ENCODE measurements around the gene FKBP5.
A peak's percentile ranks its signal among the peaks of the same experiment; 100 is the strongest.
"Not testable (repeated sequence)": the region's sequence is repeated elsewhere in the genome, so short reads cannot be mapped to it uniquely, and the experiment has no call there.

The FKBP5 gene

DNA sequence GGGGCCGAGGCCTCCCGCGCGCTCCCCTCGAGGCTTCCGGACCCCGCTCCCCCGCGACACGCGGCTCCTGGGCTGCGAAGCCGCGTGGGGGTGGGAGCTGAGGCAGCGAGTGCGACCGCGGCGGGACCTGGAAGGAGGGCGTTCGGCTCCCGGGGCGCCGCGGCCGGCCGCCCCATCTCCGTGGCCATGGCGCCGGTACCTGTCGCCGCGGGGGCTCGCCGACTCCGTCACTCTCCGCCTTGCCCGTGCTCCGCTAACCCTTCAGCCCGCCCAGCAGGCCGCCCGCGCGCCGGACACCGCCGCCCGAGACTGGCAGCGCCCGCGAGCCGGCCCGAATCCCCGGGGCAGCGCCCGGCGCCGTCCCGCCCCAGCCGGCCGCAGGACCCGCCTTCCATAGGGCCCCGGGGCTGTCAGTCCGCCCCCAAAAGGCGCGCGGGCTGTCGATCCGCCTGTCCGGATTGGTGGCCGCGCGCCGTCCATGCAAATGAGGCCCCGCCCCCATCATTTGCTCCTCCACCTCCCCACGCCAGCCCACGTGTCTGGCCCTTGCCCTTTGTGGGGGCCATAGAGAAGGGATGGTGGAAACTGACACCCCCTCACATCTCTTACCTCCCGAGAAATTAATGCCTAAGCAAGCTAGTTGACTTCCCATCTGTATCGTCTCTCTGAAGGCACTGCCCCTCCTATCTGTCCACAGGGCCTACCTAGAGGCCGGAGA, at the start of gene FKBP5:
TSS of gene FKBP5 (minus strand) at position 311 of the 718 bp plus-strand sequence. CDS start 46,091 bp downstream, outside the sequence.
- DNase-seq = peak; percentile 17

DNA sequence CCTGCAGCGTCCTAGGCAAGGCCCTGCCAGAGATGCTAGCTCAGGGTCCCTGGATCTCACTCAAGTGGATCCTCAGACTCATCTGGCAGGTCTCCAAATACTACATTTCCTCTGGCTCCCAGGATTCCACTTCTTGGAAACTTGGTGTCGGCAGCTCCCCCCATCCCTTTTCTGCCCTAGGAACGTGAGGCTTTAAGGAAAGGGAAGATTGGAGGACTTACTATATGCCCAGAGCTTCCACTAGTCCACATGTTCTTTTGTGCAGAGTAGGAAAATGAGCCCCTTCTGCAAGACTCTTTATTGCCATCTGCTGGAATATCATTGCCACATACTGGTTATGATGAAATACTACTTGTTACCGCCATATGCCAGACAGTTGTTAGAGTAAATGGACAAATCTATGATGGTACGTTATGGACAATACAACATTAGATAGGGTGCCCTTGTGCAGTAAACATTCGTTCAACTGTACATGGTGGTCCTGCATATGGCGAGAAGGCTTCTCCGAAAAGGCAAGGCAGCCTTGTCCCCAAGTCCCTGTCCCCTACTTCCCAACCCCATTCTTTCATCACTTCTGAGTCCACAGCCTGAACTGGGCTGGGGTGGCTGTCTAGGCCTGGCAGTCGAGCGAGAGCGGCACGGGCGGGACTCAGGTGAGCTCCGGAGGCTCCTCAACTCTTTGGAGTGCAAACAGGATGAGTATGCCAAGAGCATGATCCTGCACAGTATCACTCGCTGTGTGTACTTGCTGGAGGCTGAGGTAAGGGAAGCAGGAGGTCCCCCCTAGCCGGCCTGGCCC, 48.9 kb upstream of the FKBP5 start:
- DNase-seq = peak; percentile 83

DNA sequence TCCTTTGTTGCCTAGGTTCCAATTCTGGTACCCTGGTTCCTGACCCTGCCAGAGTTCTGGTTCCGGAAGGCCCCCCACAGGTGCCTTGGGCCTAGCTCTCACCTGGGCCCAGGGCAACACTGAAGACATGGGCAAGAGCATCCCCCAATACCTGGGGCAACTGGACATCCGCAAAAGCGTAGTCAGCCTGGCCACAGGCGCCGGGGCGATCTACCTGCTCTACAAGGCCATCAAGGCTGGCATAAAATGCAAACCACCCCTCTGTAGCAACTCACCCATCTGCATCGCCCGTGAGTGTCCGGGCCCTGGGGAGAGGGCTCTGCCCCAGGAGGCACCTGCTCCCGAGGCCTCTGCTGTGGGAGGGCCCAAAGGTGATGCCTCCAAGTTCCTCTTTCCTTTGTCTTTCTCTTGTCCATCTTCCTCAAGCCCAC, 48.3 kb upstream of the FKBP5 start, which contains the start of gene ARMC12:
TSS of gene ARMC12 (plus strand) at position 51 of the 431 bp plus-strand sequence. CDS start at position 128, 77 bp downstream.
- no peak for DNase-seq

DNA sequence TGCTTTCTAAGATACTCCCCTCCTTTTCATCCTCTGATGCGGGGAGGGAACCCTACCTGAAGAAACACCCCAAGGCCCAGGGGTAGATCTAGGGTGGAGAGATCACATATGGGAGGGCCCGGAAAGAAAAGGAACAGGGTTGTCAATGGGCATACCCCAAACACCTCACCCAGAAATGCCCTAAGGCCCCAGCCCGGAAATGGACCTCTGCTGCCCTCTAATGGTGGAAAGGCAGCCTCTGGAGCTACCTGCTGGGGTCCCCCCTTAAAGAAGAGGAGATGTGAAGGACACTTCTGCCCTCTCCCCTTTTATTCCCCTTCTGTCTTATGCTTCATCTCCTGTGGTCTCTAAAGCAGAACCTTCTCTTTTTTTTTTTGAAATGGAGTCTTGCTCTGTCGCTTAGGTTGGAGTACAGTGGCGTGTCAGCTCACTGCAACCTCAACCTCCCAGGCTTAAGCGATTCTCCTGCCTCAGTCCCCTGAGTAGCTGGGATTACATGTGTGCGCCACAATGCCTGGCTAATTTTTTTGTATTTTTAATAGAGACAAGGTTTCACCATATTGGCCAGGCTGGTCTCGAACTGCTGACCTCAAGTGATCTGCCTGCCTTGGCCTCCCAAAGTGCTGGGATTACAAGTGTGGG, 47.7 kb upstream of the FKBP5 start:
- peak; percentile 60 for DNase-seq

DNA sequence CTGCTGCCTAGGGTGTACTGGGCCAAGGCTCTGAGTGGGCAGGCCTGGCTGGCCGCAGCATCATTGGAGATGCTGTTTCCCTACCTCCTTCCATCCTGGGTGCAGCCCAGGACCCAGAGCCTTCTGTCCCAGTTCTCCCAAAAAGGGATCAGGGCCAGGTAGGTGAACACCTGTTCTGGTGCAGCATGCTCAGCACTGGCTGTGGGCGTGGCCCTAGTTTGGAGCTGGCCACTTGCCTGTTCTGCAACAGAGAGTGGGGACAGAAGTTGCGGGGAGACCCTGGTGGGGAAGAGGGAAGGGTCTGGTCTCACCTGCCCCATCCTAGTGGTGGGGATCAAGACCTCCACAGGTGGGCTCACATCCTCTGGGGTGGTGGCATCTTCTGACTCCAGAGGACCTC, 46.7 kb upstream of the FKBP5 start:
- DNase-seq = no peak

DNA sequence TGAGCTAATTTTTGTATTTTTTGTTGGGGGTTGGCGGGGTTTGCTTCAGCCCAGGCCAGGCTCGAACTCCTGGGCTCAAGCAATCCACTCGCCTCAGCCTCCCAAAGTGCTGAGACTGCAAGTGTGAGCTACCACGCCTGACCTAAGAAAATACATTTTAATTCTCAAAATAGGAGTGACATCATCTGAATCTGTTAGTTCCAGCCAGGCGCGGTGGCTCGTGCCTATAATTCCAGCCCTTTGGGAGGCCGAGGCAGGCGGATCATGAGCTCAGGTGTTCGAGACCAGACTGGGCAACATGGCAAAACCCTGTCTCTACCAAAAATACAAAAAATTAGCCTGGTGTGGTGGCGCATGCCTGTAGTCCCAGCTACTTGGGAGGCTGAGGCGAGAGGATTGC, 45.6 kb upstream of the FKBP5 start:
- not testable (repeated sequence) for DNase-seq

DNA sequence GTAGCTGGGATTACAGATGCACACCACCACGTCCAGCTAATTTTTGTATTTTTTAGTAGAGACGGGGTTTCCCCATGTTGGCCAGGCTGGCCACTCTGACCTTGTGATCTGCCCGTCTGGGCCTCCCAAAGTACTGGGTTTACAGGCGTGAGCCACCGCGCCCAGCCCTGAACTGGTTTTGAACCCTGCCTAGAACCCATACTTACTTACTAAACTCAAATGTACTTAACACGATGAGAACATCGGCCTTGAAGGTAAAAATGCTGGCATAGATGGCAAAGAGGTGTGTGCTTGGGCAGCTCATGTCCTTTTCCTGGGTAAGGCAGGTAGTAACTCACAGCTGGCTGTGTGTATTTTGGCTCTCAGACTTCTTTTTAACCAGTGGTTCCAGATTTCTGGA, 44.9 kb upstream of the FKBP5 start:
- DNase-seq = no peak

DNA sequence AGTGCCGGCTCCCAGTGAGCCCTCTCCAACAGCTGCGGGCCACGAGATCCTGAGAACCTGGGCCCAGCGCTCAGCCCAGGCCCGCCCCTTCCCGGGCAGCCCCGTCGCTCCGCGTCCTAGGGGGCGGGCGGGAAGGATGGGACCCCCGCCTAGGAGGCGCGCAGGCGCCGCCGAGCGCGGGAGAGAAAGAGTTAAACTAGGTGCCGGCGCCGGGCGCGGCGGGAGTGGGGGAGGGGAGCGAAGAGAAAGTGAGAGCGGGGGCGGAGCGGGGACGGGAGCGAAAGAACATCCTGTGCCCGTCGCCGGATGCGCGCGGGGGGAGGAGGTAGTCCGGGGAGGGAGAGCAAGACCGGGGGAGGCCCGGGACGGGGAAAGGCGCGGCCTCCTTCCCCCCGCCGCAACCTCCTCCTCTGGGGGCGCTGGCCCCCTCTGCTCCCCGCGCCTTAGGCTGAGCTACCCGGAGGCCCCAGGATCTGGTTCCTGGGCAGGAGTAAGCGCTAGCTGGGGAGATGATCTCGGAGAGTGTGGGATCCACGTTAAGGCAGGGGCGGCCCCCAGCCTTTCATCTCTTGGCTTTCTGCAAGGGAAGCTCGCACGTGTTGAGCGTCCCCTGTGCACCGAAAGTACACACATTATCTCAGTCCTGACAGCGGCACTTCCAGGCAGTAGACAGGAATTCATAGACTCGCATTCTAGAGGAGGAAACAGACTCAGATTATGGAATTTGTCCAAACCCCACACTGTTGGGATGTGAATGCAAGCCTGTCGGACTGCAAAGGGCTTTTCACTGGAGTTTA, 43.2 kb upstream of the FKBP5 start:
- DNase-seq = peak; percentile 67

DNA sequence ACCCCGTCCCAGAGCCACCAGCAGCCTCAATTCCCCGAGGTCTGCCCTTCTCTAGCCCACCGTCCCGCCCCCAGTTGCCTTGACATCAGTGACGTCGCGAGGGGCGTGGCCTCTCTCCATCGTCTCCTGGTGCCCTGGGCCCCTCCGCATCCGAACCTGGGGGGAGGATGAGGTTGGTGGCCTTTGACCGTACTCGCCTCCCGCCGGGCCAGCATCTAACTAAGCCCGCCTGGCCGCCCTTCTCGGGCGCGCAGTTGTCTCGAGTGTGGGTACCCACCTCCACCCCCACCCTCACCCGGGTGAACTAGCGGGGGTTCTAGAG, 42.7 kb upstream of the FKBP5 start:
- DNase-seq = peak; percentile 74

DNA sequence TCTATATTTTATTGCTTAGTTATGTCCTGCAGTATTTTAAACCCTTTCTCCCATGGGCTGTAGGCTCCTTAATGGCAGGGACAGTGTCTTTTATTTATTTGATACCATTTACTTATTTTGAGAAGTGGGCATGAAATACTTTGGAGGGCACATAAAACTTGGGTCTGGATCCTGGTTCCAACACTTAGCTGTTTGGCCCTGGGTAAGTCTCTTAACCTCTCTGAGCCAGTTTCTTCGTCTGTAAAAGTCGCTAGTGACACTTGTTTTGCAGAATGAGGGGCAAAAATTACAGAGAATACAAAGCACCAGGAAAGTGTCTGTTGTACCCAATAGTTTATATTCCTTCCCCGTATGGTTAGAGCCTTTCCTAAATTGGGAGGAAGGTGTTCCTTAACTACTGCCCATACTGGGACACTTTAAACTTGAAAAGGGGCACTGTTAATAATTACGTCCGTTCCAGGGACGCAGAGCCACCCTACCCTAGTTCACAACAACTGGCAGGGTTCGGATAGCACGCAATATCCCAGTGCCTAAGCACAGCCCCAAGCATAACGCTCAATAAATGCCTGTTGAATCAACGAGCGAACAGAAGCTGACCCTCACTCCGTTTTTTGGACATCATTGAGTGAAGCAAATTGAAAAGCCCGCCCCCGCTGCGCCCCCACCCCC, 42.2 kb upstream of the FKBP5 start:
- DNase-seq = no peak

DNA sequence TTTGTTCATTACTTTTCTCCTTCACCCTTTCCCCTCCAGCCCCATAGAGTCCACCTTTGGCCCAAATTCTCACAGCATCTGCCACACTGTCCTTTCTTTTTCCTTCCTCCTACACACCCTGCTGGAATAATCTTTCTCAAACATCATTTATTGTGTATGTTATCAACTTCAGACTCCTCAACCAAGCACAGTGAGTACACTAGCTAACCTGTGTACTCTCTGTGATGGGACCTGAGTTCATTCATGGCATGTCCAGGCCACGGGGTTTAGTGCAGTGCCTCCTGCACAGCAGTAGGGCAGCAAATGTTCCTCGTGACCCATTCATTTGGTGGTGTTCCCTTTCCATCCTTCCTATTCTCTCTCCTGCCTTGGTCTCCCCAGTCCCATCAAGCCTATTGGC, 41.0 kb upstream of the FKBP5 start:
- no peak for DNase-seq

DNA sequence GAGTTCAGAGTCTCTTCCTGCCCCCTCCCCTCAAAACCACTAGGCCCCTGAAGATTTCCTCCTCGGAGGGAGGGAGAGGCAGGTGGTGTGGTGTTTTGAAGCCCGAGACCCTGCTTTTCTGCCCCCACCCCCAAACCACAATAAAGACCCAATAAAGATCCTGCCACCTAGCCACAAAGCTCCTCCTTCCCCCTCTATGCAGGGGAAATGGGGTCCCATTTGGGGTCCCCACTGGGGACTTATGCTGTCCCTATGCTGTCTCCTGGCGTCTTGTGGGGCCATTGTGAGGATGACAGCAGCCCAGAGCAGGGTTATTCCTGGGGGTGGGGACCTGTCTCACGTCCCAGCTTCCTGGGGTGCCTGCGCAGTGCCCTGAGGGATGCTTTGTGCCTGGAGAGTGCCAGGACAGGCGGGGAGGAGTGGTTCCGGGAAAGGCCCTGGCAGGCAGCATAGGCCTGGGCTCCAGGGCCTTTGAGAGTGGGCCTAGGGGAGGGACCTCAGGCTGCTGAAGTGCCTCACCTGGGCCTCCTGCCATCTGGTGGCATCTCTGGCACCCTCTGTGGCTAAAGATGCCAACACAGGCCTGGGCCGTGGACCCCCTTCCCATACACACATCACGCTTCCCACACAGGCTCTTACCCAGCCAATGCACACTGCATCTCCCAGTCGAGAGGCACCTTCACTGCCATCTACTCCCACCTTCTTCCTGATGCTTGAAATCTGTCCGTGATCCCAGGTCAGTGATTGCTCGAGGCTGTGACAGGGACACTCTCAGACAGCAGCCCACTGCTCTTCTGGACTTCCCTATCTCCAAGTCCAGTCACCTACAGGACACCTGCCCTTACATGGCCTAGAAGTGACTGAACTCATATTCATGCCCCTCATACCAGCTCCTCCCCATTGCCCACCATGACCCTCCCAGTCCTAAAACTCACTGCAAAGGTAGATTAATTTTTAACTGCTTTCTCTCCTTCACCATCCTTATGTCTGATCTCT, 40.3 kb upstream of the FKBP5 start:
- no peak for DNase-seq

DNA sequence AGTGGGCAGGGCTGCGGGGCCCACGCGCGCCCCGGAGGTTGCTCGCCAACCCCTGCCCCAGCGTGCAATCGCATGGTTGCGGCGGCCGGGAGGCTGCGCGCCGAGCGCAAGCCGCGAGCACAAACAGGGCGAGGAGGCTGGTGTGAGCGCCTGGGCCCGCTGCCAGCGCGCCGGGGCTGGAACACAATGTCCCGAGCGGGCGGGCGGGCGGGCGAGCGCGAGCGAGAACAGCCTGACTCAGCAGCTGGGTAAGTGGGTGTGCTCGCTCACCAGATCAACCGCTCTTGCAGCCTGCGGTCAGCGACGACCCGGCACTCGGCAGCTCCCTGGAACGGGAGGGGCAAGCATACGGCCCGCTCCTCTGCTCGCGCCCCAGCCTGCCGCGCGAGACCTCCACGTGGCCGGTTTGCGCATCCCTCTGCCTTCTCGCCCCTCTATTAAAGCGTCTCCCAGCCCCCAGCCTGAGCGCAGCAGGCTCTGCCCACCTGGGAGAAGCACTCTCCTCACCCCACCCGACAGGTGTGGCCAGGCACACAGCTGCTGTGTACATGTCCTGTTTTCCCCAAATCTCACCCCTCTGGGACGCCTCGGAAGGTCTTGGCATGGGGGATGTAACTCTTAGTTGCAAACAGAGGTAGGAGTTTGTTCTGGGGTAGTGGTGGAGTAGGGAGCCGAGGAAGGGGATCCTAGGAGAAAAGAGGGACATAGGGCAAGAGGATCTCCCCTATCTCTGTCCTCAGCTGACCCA, 39.4 kb upstream of the FKBP5 start:
- peak; percentile 43 for DNase-seq

DNA sequence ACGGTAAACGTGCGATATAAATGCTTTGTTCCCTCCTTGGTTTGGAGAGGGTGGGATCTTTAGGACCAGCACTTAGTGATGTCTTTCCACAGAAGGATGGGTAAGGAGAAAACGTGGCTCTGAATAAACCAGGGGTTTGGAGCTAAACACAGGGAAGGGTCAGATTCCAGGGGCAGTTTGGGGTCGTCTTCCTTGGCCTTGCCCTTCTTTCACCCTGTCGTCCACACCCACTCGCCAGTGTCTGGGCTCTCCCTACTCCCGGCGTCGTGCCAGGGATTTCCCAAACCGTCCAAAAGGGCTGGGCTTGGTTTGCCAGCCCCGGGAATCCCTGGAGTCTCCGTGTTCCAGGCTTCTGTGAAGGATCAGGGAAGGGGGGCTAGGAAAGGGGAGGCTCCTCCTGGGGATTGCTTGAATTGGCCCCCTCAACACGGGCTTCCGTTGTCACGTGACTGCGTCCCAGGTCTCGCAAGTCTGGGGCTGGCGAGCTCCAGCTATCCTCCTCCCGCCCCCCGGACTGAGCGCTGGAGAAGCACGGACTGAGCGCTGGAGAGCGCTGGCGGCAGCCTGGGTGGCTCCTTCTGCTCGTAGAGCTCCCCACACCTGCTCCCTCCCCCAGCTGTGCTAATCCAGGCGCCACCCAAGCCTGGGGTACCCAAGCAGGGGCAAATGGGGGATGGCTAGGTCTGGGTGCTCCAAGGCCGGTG, 38.7 kb upstream of the FKBP5 start:
- DNase-seq = peak; percentile 74

DNA sequence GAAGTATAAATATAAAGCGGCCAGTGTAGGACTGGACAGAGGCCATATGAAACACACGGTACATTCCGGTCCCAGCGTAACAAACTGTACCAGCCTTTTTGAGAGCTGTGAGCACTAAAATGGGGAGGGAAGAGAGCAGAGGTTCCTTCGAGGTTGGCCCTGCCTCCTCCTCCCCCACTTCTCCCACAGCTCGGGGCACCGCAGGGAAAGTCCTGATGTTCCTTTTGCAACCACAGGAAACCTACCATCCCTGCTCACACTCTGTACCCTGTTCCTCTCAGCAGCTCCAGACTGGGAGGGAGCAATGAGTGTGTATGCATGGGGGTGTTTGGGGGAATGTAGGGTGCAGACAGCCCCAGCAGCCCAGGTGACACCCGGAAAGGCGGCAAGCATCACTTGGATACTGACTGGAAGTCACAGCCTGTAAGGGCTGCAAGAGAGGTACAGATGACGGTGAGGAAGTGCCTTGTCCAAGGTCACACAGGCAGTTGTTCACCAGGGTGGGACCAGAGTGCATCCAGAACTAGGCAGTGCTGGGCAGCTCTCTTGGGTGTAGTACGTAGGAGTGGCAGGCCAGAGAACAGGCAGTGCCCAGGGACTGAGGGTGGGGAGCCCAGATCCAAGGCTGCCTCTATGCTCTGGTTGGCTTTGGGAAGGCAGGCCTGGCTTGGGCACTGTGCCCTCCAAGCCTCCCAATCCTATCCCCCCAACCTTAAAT, 37.2 kb upstream of the FKBP5 start:
- DNase-seq = no peak

DNA sequence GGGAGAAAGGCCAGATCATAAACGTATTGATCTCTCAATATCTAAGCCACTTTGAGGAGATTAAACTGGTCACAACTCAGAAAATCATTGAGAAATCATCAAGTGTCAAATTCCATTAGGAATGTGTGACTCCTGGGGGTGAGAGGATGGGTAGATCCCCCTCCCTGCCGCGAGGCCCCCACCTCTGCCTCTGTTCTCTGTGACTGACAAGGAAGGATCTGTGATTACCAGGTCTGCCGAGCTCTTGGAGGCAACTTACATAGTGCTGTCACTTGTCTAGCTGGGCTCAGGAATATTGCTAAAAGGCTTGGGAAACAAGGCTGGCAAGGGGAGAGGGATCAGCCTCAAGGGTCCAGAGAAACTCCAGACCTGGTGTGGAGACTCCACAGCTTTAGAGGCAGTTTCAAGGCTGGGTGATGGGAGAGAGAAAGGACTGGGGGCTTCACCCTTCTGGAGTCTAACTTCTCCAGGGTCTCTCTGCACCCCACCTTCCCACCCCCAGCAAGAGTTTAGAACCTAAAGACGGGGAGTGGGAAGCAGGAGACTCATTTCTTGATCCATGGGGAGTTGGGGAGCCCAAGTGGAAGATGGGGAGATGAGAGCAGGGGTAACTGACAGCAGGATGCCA, 36.5 kb upstream of the FKBP5 start:
- DNase-seq = no peak

DNA sequence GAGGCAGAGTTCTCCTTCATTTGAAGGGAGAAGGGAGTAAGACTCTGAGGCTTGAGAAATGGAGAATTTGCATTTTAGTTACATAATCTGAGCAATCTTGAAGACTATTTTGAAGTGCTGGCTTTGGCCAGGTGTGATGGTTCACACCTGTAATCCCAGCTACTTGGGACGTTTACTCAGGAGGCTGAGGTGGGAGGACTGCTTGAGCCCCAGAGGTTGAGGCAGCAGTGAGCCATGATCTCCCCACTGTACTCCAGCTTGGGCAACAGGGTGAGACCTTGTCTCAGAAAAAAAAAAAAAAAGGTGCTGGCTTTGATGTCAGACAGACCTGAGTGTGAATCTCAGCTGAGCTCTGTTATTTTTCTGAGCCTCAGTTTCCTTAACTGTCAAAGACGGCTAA, 35.8 kb upstream of the FKBP5 start:
- no peak for DNase-seq

DNA sequence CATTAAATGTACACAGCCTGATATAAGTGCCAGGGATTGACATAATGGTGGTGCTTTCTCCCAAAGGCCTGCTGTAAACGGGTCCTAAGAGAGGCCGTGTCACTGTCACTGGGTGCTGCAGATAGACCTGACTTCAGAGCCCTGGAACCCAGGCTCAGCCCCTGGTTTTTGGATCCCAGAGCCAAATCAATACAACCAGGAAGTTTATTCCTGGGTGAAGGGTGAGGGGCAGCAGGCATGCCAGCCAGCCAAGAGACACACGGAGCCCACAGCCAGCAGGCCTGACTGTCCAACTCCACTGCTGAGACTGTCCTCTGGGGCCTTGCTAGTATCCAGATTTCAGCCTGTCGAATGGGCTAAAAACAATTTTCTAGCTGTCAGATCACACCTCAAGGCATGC, 35.3 kb upstream of the FKBP5 start:
- DNase-seq = no peak

DNA sequence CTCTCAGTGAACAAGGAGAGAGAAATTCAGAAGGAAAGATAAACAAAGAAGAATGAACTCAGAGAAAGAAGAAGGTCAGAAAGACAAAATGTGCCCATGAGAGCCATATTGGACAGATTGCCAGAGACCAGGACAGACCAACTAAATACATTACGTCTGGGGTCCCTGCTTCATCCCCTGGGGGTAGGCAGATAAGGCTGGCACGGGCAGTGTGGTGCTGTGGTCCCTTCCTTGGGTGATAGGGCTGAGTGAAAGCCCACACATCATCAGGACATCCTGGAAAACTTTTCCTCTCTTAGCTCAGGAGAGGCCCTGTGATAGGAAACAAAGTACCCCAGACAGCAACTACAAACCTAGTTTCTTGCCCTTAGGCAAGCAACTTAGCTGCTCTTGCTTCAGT, 34.9 kb upstream of the FKBP5 start:
- DNase-seq = no peak
